OCI-LY1 (cell line): ENCODE measurements around the gene IGFL2.

ENCODE experiments used
- H2AFZ ChIP-seq: fragments of 200-600 bp; sonication (generic), shearing (Covaris generic); 2 replicates; pipeline ENCODE4 v1.6.0; 2014; ENCODE audit warnings: antibody characterized with exemption, mild to moderate bottlenecking, low read length
- H3F3A ChIP-seq: fragments of 200-600 bp; sonication (generic), shearing (Covaris generic); 2 replicates; pipeline ENCODE4 v1.6.0; 2014; ENCODE audit warnings: mild to moderate bottlenecking, antibody characterized with exemption, low read length, moderate library complexity; ENCODE audit not compliant: insufficient read depth
- H3K27ac ChIP-seq: fragments of 200-600 bp; sonication (generic); 2 replicates; pipeline ENCODE4 v1.5.1; 2014; ENCODE audit warnings: low read length, mixed run types, mild to moderate bottlenecking, low read depth; ENCODE audit not compliant: poor library complexity, severe bottlenecking
- H3K27me3 ChIP-seq: fragments of 200-600 bp; sonication (generic); 2 replicates; pipeline ENCODE4 v1.6.0; 2014; ENCODE audit warnings: antibody characterized with exemption, mild to moderate bottlenecking, low read length, moderate library complexity; ENCODE audit not compliant: insufficient read depth
- H3K36me3 ChIP-seq: fragments of 200-600 bp; sonication (generic); 2 replicates; pipeline ENCODE4 v1.6.1; 2014; ENCODE audit warnings: mild to moderate bottlenecking, antibody characterized with exemption, low read length, moderate library complexity, mixed read lengths; ENCODE audit not compliant: insufficient read depth
- H3K4me1 ChIP-seq: fragments of 200-600 bp; sonication (generic); 2 replicates; pipeline ENCODE4 v1.5.1; 2014; ENCODE audit warnings: mild to moderate bottlenecking, low read length, moderate library complexity; ENCODE audit not compliant: insufficient read depth, severe bottlenecking
- H3K4me2 ChIP-seq: fragments of 200-600 bp; sonication (generic), shearing (Covaris generic); 2 replicates; pipeline ENCODE4 v1.6.1; 2014; ENCODE audit warnings: low read length
- H3K4me3 ChIP-seq: fragments of 200-600 bp; sonication (generic); 2 replicates; pipeline ENCODE4 v1.5.1; 2014; ENCODE audit warnings: low read length, low read depth, mild to moderate bottlenecking, mixed read lengths; ENCODE audit not compliant: poor library complexity, severe bottlenecking
- H3K79me2 ChIP-seq: fragments of 200-600 bp; shearing (Covaris generic); 2 replicates; pipeline ENCODE4 v1.6.1; 2016; ENCODE audit warnings: mixed run types, low read length, mixed read lengths; ENCODE audit not compliant: insufficient read depth
- H3K9ac ChIP-seq: fragments of 200-600 bp; sonication (generic), shearing (Covaris generic); 2 replicates; pipeline ENCODE4 v1.6.1; 2014; ENCODE audit warnings: mild to moderate bottlenecking, low read length, mixed read lengths
- H3K9me2 ChIP-seq: fragments of 200-600 bp; sonication (generic), shearing (Covaris generic); 2 replicates; pipeline ENCODE4 v1.6.1; 2014; ENCODE audit warnings: low read depth, mild to moderate bottlenecking, low read length, mixed read lengths
- H3K9me3 ChIP-seq: fragments of 200-600 bp; shearing (Covaris generic); 2 replicates; pipeline ENCODE4 v1.6.1; 2014; ENCODE audit warnings: low read length, mixed read lengths
- H4K20me1 ChIP-seq: fragments of 200-600 bp; sonication (generic), shearing (Covaris generic); 2 replicates; pipeline ENCODE4 v1.6.0; 2016; ENCODE audit warnings: mild to moderate bottlenecking, low read length; ENCODE audit not compliant: insufficient read depth
- CTCF ChIP-seq: fragments of 200-600 bp; sonication (generic), shearing (Covaris generic); IDR thresholded peaks from 2 replicates; pipeline ENCODE4 v1.5.1; 2017; ENCODE audit warnings: mild to moderate bottlenecking, antibody characterized with exemption, low read length, moderate library complexity, mixed read lengths
- EZH2 ChIP-seq: fragments of 200-600 bp; sonication (generic), shearing (Covaris generic); IDR thresholded peaks from 2 replicates; pipeline ENCODE4 v1.8.0; 2017; ENCODE audit warnings: borderline replicate concordance, mixed run types, mild to moderate bottlenecking, antibody characterized with exemption, low read length, moderate library complexity, mixed read lengths

IGFL2 gene

GRCh38 chr19:46132508-46133100, 15.4 kb upstream of the IGFL2 start:
- H3K9me2 ChIP-seq, result no peaks in the 10 kb centered on the region
- H4K20me1 ChIP-seq, result no peaks in the 10 kb centered on the region
- H3K9me3 ChIP-seq, result no peaks in the 10 kb centered on the region
- no peaks in the 10 kb centered on the region for H3K4me1 ChIP-seq
- no peak for TF ChIP-seq EZH2
- no peak for TF ChIP-seq CTCF
- no peak overlapping the region for H2AFZ ChIP-seq
- no peaks in the 10 kb centered on the region for H3F3A ChIP-seq
- no peak overlapping the region for H3K27ac ChIP-seq
- H3K79me2 ChIP-seq, result no peaks in the 10 kb centered on the region
- H3K27me3 ChIP-seq, result no peaks in the 10 kb centered on the region
- no peak overlapping the region for H3K4me3 ChIP-seq
- H3K4me2 ChIP-seq, result no peak overlapping the region
- no peak overlapping the region for H3K9ac ChIP-seq
- H3K36me3 ChIP-seq, result no peaks in the 10 kb centered on the region

DNA sequence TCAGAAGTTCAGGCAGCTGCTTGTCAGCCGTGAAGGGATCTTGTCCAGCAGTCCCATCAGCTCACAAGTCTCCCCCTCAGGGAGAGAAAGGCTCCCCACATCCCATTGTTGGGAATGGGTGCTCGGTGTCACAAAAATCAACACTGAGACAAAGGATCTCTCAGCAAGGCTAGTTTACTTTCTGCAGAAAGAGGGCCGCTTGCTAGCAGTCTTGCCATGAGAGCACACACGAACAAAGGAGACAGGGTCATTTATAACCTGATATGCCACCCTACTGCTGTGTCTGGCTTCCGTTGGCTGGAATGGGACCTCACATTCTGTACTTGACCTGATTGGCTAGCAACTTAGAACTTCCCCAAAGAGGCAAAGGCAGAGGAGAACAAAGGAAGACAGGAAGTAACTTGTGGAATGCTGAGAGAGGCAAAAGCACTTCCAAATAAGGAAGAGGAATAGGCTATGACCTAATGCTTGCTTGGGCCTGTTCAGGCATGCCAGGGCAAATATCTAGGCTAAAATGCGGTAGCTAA, 14.9 kb upstream of the IGFL2 start:
- Histone ChIP-seq H3K9me2 (no peaks in the 10 kb centered on the region), H3K79me2 (no peaks in the 10 kb centered on the region), H3K4me2 (no peak overlapping the region), H3K9me3 (no peaks in the 10 kb centered on the region), H3K27ac (no peak overlapping the region), H3K9ac (no peak overlapping the region), H3F3A (no peaks in the 10 kb centered on the region), H3K4me3 (no peak overlapping the region), H2AFZ (no peak overlapping the region), H4K20me1 (no peaks in the 10 kb centered on the region), H3K4me1 (no peaks in the 10 kb centered on the region), H3K27me3 (no peaks in the 10 kb centered on the region), H3K36me3 (no peaks in the 10 kb centered on the region)
- TF ChIP-seq CTCF, result no peak
- TF ChIP-seq EZH2, result no peak

DNA sequence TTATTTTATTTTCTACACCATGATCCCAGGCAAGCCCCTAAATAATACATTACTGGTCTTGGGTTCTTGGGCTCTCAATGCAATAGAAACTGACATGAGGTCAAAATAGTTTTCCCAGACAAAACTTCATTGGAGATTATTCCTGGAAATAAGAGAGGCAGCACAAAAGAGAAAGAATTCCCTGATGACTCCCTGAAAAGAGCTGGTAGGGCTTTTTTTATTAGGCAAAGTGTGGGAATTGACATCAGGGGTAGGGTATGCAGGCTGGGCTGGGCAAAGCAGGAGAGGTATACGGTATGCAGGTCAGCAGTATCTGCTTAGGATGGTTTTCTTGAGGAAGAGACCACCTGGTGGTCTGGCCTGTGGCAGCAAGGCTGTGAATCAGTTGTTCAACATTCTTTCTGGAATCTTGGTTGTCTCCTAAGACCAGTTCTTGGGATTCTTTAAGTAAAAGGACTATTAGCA, 14.2 kb upstream of the IGFL2 start:
- no peak overlapping the region for H3K4me2 ChIP-seq
- H3K4me3 ChIP-seq, result no peak overlapping the region
- H3K4me1 ChIP-seq, result no peaks in the 10 kb centered on the region
- no peaks in the 10 kb centered on the region for H4K20me1 ChIP-seq
- no peaks in the 10 kb centered on the region for H3F3A ChIP-seq
- TF ChIP-seq CTCF (no peak), EZH2 (no peak)
- H3K9me2 ChIP-seq, result no peaks in the 10 kb centered on the region
- H2AFZ ChIP-seq, result no peak overlapping the region
- no peaks in the 10 kb centered on the region for H3K9me3 ChIP-seq
- no peak overlapping the region for H3K9ac ChIP-seq
- no peaks in the 10 kb centered on the region for H3K36me3 ChIP-seq
- no peaks in the 10 kb centered on the region for H3K79me2 ChIP-seq
- no peaks in the 10 kb centered on the region for H3K27me3 ChIP-seq
- H3K27ac ChIP-seq, result no peak overlapping the region
